Spinal cord (tissue), 10 donors: Measurements from ENCODE around the gene MOGAT2. TPM values are rescaled to one million over a fixed set of nuclear protein-coding genes. Genes with fewer than 3 reads are reported as not detected.

Source experiments
- DNase-seq, 6 donors: peaks; one replicate each; pipeline versions ENCODE4 v3.0.0 to v3.0.0-alpha.2; 2013 to 2015; ENCODE audit warnings: low spot score in 6 of 6, low read depth in 4 of 6
- H3K27ac ChIP-seq: one replicate; pipeline ENCODE4 v1.5.1; 2013; ENCODE audit warnings: low read depth, low read length, control low read depth
- H3K27me3 ChIP-seq: one replicate; pipeline ENCODE4 v1.6.1; 2013; ENCODE audit warnings: low read length; ENCODE audit not compliant: control insufficient read depth, insufficient read depth
- H3K36me3 ChIP-seq: one replicate; pipeline ENCODE4 v1.6.1; 2013; ENCODE audit warnings: low read length; ENCODE audit not compliant: control insufficient read depth, insufficient read depth
- H3K4me1 ChIP-seq: one replicate; pipeline ENCODE4 v1.6.1; 2013; ENCODE audit warnings: low read length; ENCODE audit not compliant: control insufficient read depth, insufficient read depth
- H3K4me3 ChIP-seq: one replicate; pipeline ENCODE4 v1.5.1; 2013; ENCODE audit warnings: low read depth, low read length, control low read depth
- H3K9me3 ChIP-seq: one replicate; pipeline ENCODE4 v1.6.1; 2013; ENCODE audit warnings: low read length; ENCODE audit not compliant: control insufficient read depth, insufficient read depth
- WGBS: methylation state at CpG from one replicate; pipeline ENCODE4 v1.1.5; 2013; ENCODE audit warnings: missing lambda C conversion rate; ENCODE audit not compliant: insufficient coverage; 5-methylcytosine and 5-hydroxymethylcytosine counted together
- polyA plus RNA-seq, 2 donors: library from polyadenylated mRNA; unstranded; fragments of 120-200 nt; gene quantifications; one replicate each; pipeline ENCODE4 v1.2.1, GENCODE V29; 2013; ENCODE audit not compliant: insufficient read length in 2 of 2
- total RNA-seq, 2 donors: library from RNA; depleted of rRNA in 1 of 2; stranded (reverse); fragments of 120-200 nt in 1 of 2; fragments of >200 nt in 1 of 2; gene quantifications; one replicate each; pipeline versions ENCODE4 v1.2.3 to v1.2.4, GENCODE V29; 2013 to 2014
- donor health status: healthy.

The MOGAT2 gene
- total and polyA plus RNA-seq, 4 donors = 0.12 to 0.29 TPM; not detected in 2

- Histone ChIP-seq H3K27ac (no peak overlapping the region), H3K4me3 (no peak overlapping the region), H3K27me3 (peaks cover 2% of the 10 kb centered on the region), H3K36me3 (no peaks in the 10 kb centered on the region), H3K4me1 (no peaks in the 10 kb centered on the region), H3K9me3 (peaks cover 3% of the 10 kb centered on the region)
- no peak for DNase-seq
- WGBS = 100% methylated on average over 1 of the region's 3 CpGs
Measured at GRCh38 chr11:75689863-75690609, 27.6 kb upstream of the MOGAT2 start.

- WGBS = 83% methylated on average over 3 of the region's 4 CpGs
- H3K27ac ChIP-seq = no peak overlapping the region
Measured at GRCh38 chr11:75691804-75692203, 25.8 kb upstream of the MOGAT2 start.

GRCh38 chr11:75697906-75698581, 19.6 kb upstream of the MOGAT2 start:
- Histone ChIP-seq H3K4me3 (no peak overlapping the region), H3K4me1 (no peaks in the 10 kb centered on the region), H3K36me3 (no peaks in the 10 kb centered on the region), H3K27ac (no peak overlapping the region), H3K9me3 (no peaks in the 10 kb centered on the region), H3K27me3 (no peaks in the 10 kb centered on the region)
- 89% methylated on average over 1 of the region's 4 CpGs for WGBS
- no peak for DNase-seq

More at GRCh38 chr11:75691804-75692203, 25.8 kb upstream of the MOGAT2 start:
- H3K27me3 ChIP-seq = peaks cover 2% of the 10 kb centered on the region
- H3K4me1 ChIP-seq = no peaks in the 10 kb centered on the region
- no peak for DNase-seq
- no peaks in the 10 kb centered on the region for H3K36me3 ChIP-seq
- no peaks in the 10 kb centered on the region for H3K9me3 ChIP-seq
- no peak overlapping the region for H3K4me3 ChIP-seq

GRCh38 chr11:75700940-75701339, 16.7 kb upstream of the MOGAT2 start:
- peak in 1 of 6 donors; percentile 36 for DNase-seq
- Histone ChIP-seq H3K27me3 (no peaks in the 10 kb centered on the region), H3K4me3 (no peak overlapping the region), H3K36me3 (no peaks in the 10 kb centered on the region), H3K9me3 (no peaks in the 10 kb centered on the region), H3K4me1 (no peaks in the 10 kb centered on the region), H3K27ac (no peak overlapping the region)
- WGBS = no CpG with 5 or more reads among the region's 2 CpGs

GRCh38 chr11:75703695-75704237, 13.9 kb upstream of the MOGAT2 start:
- WGBS = 87% methylated on average over 7 of the region's 7 CpGs
- Histone ChIP-seq H3K9me3 (no peaks in the 10 kb centered on the region), H3K27ac (no peak overlapping the region), H3K4me1 (peaks cover 5% of the 10 kb centered on the region), H3K4me3 (no peak overlapping the region), H3K36me3 (no peaks in the 10 kb centered on the region), H3K27me3 (no peaks in the 10 kb centered on the region)
- DNase-seq = no peak

- Histone ChIP-seq H3K27me3 (no peaks in the 10 kb centered on the region), H3K4me3 (no peak overlapping the region), H3K36me3 (no peaks in the 10 kb centered on the region), H3K27ac (no peak overlapping the region), H3K9me3 (peaks cover 2% of the 10 kb centered on the region), H3K4me1 (peaks cover 5% of the 10 kb centered on the region)
- DNase-seq = no peak
- WGBS = 94% methylated on average over 3 of the region's 3 CpGs
Measured at GRCh38 chr11:75705541-75705940, 12.1 kb upstream of the MOGAT2 start.

GRCh38 chr11:75706260-75706729, 11.3 kb upstream of the MOGAT2 start:
- 2% methylated on average over 13 of the region's 17 CpGs for WGBS
- H3K36me3 ChIP-seq = no peaks in the 10 kb centered on the region
- H3K4me1 ChIP-seq = peaks cover 5% of the 10 kb centered on the region
- no peak overlapping the region for H3K27ac ChIP-seq
- no peak overlapping the region for H3K4me3 ChIP-seq
- DNase-seq = peak in 5 of 6 donors; percentile 13 to 73 (median 18)
- no peaks in the 10 kb centered on the region for H3K27me3 ChIP-seq
- peaks cover 2% of the 10 kb centered on the region for H3K9me3 ChIP-seq

- Histone ChIP-seq H3K27me3 (no peaks in the 10 kb centered on the region), H3K4me1 (no peaks in the 10 kb centered on the region), H3K9me3 (peaks cover 2% of the 10 kb centered on the region), H3K4me3 (no peak overlapping the region), H3K27ac (no peak overlapping the region), H3K36me3 (no peaks in the 10 kb centered on the region)
- DNase-seq = no peak
- 77% methylated on average over 5 of the region's 9 CpGs for WGBS
Measured at GRCh38 chr11:75714211-75714610, 3.4 kb upstream of the MOGAT2 start.

GRCh38 chr11:75715688-75716087, 1.9 kb upstream of the MOGAT2 start:
- no peaks in the 10 kb centered on the region for H3K9me3 ChIP-seq
- H3K27me3 ChIP-seq = no peaks in the 10 kb centered on the region
- H3K27ac ChIP-seq = no peak overlapping the region
- no peaks in the 10 kb centered on the region for H3K4me1 ChIP-seq
- no peak for DNase-seq
- no CpG with 5 or more reads among the region's 2 CpGs for WGBS
- no peak overlapping the region for H3K4me3 ChIP-seq
- H3K36me3 ChIP-seq = no peaks in the 10 kb centered on the region
